ENCODE results near the gene VAPB.

DNA sequence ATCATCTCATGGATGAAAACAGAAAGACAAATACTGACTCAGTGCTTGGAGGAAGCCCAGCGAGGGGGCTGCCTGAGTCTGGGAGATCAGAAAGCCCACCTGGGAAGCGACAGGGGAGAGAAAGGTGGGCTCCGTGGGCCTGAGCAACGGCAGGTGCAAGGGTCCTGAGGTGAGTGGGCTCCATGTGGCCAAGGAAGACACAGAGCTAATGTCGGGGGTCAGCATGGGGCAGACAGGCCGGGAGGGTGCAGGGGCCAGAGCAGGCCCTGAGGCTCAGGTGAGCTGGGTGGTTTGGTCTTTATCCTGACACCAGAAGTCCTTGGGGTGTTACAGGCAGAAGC is 107.4 kb downstream of the VAPB start:
- TF ChIP-seq, protein P1, sequence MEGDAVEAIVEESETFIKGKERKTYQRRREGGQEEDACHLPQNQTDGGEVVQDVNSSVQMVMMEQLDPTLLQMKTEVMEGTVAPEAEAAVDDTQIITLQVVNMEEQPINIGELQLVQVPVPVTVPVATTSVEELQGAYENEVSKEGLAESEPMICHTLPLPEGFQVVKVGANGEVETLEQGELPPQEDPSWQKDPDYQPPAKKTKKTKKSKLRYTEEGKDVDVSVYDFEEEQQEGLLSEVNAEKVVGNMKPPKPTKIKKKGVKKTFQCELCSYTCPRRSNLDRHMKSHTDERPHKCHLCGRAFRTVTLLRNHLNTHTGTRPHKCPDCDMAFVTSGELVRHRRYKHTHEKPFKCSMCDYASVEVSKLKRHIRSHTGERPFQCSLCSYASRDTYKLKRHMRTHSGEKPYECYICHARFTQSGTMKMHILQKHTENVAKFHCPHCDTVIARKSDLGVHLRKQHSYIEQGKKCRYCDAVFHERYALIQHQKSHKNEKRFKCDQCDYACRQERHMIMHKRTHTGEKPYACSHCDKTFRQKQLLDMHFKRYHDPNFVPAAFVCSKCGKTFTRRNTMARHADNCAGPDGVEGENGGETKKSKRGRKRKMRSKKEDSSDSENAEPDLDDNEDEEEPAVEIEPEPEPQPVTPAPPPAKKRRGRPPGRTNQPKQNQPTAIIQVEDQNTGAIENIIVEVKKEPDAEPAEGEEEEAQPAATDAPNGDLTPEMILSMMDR (IDR thresholded peaks at IDR 0.05; ENCODE audit: poor library complexity, severe bottlenecking): no peak
- TF ChIP-seq EZH2 (IDR thresholded peaks at IDR 0.05; ENCODE audit: borderline replicate concordance, insufficient read depth, low read length, poor library complexity, severe bottlenecking): no peak
- TF ChIP-seq RAD21 (conservative IDR thresholded peaks at IDR 0.05): no peak

Measured in neural cell (in vitro differentiated cells).